DMS53 treated with DMSO at 0.1 percent for 48 hours (cell line): ENCODE results near the gene GIMAP2.
"Not testable (repeated sequence)": the region's sequence is repeated elsewhere in the genome, so short reads cannot be mapped to it uniquely, and the experiment has no call there.

ENCODE experiments used
- DNase-seq: peaks from one replicate; lab custom pipeline; 2025; ENCODE audit not compliant: unreplicated experiment; lab: John Stamatoyannopoulos, UW

GIMAP2 gene

GRCh38 chr7:150676276-150676675 lies 9.2 kb upstream of the GIMAP2 start:
- DNase-seq = not testable (repeated sequence)

GRCh38 chr7:150676854-150677253 lies 8.7 kb upstream of the GIMAP2 start:
- DNase-seq = not testable (repeated sequence)

- DNase-seq = not testable (repeated sequence)
Measured at GRCh38 chr7:150678601-150679000, 6.9 kb upstream of the GIMAP2 start.

- not testable (repeated sequence) for DNase-seq
Measured at GRCh38 chr7:150680364-150680763, 5.1 kb upstream of the GIMAP2 start.

GRCh38 chr7:150686030-150686631 lies 625 bp downstream of the GIMAP2 start:
- DNase-seq = peak; percentile 13

- DNase-seq = no peak
Measured at GRCh38 chr7:150688630-150689029, 3.1 kb downstream of the GIMAP2 start.

- no peak for DNase-seq
Measured at GRCh38 chr7:150695654-150696053, 10.1 kb downstream of the GIMAP2 start.

GRCh38 chr7:150703209-150703608 lies 17.7 kb downstream of the GIMAP2 start:
- DNase-seq = no peak

- DNase-seq = no peak
Measured at GRCh38 chr7:150715293-150715692, 29.8 kb downstream of the GIMAP2 start.

- DNase-seq = no peak
Measured at GRCh38 chr7:150715738-150716137, 30.2 kb downstream of the GIMAP2 start.

- DNase-seq = no peak
Measured at GRCh38 chr7:150716368-150716767, 30.9 kb downstream of the GIMAP2 start, which contains the start of gene GIMAP1. Gene GIMAP1 (plus strand): TSS chr7:150716613. CDS start chr7:150719048, 2,435 bp downstream.

GRCh38 chr7:150716939-150717338 lies 31.4 kb downstream of the GIMAP2 start:
- DNase-seq = no peak

GRCh38 chr7:150717814-150718420 lies 32.4 kb downstream of the GIMAP2 start:
- DNase-seq = no peak

GRCh38 chr7:150719436-150719835 lies 33.9 kb downstream of the GIMAP2 start:
- no peak for DNase-seq

GRCh38 chr7:150719960-150720891 lies 34.7 kb downstream of the GIMAP2 start:
- no peak for DNase-seq

- no peak for DNase-seq
Measured at GRCh38 chr7:150721970-150722373, 36.5 kb downstream of the GIMAP2 start.

- no peak for DNase-seq
Measured at GRCh38 chr7:150722431-150722931, 37.0 kb downstream of the GIMAP2 start.

GRCh38 chr7:150723467-150723866 lies 38.0 kb downstream of the GIMAP2 start:
- DNase-seq = no peak

- DNase-seq = no peak
Measured at GRCh38 chr7:150727381-150727780, 41.9 kb downstream of the GIMAP2 start.

- no peak for DNase-seq
Measured at GRCh38 chr7:150728011-150728410, 42.5 kb downstream of the GIMAP2 start.

GRCh38 chr7:150728609-150729008 lies 43.1 kb downstream of the GIMAP2 start:
- no peak for DNase-seq

- no peak for DNase-seq
Measured at GRCh38 chr7:150731916-150732315, 46.4 kb downstream of the GIMAP2 start.
